Stimulated activated CD8-positive, alpha-beta memory T cell treated with anti-CD3 and anti-CD28 coated beads, Interleukin-12 subunit alpha, Interleukin-12 subunit beta, amount 100 ng/mL, for 1 hour (primary cell): ENCODE measurements around the gene P2RX1.

Experiments
- DNase-seq: peaks from one replicate; pipeline ENCODE4 v3.0.0-alpha.2; 2020; ENCODE audit warnings: low read depth

P2RX1 gene

DNA sequence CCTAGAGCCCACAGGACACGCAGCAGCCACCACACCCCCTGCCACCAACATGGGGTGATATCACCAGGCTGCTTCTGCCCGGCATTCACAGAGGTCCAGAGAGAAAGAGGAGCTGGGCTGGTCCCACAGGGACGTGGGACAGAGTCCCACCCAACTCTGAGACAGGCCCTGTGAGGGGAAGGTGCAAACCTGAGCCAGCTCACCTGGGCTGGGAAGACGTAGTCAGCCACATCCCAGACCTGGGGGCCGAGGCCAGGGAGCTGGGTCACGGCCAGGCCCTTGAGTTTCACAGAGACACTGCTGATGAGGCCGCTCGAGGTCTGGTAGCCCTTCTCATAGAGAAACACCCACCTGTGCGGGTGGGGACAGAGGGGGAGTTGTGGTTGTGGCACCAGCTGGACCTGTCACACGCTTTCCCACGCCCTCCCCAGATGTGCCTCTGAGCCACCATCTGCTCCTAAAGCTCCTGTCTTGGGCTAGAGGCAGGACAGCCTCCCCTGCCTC is 11.2 kb downstream of the P2RX1 start:
- DNase-seq: no peak

DNA sequence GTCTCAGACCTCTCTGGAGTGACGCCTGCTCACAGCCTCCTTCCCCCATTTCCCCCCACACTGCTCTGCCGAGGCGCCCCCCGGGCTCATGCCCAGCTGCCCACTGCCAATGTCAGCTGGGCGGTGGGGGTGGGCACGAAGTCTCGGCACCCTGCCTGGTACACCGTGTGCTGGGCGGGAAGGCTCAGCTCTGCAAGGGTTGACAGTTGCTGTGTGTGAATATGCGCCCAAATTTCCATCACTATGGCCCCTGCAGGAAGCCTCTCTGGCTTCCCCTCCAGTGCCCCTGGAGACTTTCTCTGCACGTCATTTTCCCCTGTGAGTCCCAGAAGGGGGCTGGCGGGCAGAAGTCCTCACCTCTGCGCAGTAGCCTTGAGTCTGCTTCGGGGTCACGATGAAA is 11.8 kb downstream of the P2RX1 start:
- DNase-seq: no peak

DNA sequence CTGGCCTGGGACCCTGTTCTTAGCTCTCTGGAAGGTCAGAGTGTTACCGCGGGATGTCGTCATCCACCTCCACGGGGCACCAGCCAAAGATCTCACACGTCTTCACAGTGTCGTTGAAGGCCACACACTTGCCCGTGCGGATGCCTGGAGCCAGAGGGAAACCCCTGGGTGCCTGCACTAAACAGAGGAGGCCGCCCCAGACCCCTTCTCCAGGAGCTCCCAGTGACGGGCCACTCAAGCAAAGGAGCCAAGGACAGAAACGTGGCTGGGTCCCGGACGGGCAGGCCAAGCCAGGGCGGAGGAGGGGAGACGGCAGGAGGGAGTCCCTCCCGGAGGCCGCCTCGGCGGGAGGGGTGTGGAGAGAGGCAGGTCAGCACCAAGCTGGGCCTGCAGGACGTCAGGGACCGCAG is 12.4 kb downstream of the P2RX1 start:
- no peak for DNase-seq

- no peak for DNase-seq
Observed at GRCh38 chr17:3903051-3903825, 13.0 kb downstream of the P2RX1 start.

DNA sequence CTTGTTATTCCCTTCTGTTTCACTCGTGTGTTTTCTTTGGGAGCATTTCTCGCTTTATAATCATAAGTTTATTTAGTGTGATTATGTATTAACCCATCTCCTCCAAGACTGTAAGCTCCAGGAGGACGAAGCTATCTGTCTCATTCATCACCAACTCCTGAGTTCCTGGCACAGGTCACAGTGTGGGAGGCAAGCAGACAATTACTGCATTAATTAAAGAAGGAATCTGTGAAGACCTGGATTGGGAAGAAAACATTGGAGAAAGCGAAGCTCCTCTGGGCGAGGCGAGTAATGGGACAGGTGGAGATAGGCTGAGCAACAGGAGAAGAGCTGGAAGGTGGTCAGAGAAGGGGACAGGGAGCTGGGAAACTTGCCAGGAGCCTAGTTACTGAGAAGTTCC is 15.6 kb downstream of the P2RX1 start:
- no peak for DNase-seq

DNA sequence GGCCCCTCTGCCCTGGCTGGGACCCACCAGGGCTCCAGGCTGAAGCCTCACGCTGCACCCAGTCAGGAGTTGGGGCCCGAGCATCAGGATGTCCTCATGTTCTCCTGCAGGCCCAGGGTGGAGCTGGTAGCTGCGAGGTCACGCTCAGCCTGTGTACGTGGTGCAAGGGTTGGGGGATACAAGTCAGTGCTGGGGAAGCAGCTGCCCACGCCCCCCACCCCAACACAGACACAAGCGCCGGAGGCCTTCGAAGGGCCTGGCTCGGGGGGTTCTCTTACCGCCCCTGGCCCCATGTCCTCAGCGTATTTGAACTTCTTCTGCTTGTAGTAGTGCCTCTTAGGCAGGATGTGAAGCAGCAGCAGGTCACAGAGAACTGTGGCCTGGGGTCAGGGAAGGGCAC is 18.5 kb downstream of the P2RX1 start:
- DNase-seq: no peak

DNA sequence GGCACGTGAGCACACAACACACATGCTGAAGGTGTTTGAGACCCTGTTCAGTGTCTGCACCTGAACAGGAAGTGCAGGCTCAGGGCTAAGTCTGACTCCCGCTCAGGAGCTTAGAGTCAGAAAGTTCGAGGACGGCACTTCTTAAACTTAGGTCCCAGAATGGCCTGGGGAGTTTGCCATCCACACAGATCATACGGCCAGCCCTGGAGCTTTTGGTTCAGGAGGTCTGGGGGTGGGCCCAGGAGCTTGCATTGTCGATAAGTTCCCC is 19.4 kb downstream of the P2RX1 start:
- DNase-seq: no peak

DNA sequence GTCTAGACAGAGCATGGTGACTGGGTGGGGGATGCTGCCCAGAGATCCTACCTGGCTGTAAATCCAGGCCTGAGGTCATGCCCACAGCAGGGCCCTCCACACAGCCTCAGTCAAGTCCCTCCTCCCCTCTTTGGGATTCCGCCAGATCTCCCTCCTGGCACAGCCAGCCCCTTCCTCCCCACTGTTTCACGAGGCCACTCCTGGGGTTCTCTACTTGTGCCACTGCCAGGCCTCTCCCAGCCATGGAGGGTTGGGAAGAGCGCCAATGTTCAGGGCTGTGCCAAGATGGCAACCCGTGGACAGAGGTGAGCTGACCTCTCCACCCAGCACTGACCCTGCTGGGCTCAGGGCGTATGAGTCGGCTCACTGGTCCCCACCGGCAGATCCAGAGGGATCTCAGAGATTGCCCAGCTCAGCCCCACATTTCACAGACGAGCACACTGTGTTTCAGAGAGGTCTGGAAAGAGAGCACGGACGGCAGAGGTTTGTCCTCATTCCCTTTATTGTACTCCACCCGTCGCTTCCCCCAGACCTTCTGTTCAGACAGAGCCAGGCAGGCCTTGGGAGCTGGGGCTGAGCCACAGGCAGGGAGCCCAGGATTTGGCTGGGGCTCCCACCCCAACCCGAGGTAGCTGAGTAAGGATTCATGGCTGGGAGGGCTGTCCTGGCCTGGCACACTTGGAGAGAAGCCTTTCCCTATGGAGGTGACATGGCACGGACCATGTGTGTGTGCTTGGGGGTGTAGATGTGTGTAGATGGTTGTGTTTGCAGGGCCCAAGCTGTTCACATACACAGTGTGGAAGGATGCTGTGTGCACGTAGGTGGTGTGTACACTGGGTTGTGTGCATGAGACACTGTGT is 19.9 kb downstream of the P2RX1 start:
- no peak for DNase-seq

GRCh38 chr17:3895354-3895753 is 20.9 kb downstream of the P2RX1 start:
- DNase-seq: no peak

DNA sequence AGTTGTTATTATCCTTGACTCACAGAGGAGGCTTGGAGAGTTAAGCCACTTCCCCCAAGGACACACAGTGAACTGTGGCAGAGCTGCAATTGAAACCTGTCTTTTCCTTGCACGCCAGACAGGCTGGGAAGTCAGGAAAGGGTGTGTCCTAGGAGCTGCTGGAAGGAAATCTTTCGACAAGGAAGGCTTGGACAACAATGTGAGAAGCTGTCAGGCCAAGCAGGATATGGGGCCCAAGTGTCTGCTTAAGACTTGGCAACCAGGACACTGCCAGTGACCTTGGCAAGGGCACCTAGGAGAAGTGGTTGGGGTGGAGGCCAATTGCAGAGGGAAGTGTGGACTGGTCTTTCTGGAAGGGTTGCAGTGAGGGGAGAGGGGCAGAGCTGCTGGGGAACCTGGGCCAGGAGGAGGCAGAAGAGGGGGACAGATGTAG is 21.3 kb downstream of the P2RX1 start:
- DNase-seq: no peak

GRCh38 chr17:3894188-3894587 is 22.1 kb downstream of the P2RX1 start:
- no peak for DNase-seq

DNA sequence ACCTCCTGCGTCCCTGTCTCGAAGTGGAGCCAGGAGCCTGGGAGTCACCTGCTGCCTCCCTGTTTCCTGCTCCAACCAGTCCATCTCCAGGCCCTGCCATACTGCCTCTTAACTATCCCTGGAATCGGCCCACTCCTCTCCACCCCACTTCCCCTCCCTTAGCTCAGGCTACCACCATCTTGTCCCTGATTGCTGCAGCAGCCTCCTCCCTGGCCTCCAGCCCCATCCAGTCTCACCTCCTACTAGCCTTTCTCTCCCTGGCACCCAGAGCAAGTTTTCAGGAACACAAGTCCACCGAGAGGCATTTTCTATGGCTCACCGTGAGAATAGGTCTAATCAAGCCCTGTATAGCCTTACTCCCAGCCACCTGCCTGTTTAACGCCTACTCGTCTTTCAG is 22.5 kb downstream of the P2RX1 start:
- no peak for DNase-seq

DNA sequence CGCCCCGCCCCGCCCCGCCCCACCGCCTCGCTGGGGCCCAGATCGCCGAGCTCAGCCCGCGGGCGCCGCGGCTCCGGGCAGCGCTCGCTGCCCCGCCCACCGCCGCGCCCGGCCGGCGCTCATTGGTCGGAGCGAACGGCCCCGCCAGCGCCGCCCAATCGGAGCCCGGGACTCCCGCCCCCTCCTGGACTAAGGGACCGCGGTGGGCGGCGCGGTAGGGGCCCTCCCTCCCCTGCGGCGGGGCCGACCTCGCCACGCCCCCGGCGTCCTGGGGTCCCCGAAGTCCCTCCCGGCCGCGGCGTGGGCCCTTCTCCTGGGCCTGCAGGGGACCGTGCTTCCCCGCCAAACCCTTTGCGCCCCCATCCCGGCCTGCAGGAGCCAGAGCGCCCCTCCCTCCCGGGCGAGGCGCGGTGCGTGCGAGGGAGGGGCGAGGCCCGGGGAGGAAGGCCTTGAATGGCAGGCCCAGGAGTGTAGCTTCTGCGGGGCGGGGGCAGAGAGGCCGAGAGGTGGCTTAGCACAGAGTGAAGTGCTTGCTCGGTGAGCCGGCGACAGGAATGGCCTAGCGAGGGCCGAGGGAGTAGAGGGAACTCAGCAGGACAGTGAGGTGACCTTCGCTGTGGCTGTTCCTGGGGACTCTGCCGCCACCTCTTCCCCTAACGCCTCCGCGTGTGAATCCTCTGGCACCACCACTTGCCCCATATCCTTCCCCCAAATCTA is 23.1 kb downstream of the P2RX1 start, which contains the start of gene CAMKK1:
TSS of gene CAMKK1 (minus strand) at position 51 of the 717 bp plus-strand sequence. CDS start 7,366 bp downstream, outside the sequence.
- peak; percentile 73 for DNase-seq

- DNase-seq: peak; percentile 50
Observed at GRCh38 chr17:3892095-3892998, 23.9 kb downstream of the P2RX1 start.

- DNase-seq: no peak
Observed at GRCh38 chr17:3891626-3892094, 24.6 kb downstream of the P2RX1 start.

DNA sequence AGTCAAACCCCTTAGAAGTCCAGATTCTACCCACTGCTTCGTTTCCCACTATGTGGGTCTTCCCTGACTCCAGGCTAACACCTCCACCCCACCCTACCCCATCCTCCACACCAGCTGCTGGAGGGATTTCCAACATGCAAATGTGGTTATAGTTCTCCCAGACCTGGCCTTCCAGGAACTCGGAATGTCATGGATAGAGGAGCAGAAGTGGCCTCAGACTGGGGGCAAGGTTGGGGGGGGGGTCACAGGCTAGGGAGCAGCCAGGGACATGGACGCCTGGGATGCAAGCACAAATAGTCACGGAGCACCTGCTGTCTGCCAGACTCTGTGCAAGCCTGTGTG is 25.4 kb downstream of the P2RX1 start:
- no peak for DNase-seq

DNA sequence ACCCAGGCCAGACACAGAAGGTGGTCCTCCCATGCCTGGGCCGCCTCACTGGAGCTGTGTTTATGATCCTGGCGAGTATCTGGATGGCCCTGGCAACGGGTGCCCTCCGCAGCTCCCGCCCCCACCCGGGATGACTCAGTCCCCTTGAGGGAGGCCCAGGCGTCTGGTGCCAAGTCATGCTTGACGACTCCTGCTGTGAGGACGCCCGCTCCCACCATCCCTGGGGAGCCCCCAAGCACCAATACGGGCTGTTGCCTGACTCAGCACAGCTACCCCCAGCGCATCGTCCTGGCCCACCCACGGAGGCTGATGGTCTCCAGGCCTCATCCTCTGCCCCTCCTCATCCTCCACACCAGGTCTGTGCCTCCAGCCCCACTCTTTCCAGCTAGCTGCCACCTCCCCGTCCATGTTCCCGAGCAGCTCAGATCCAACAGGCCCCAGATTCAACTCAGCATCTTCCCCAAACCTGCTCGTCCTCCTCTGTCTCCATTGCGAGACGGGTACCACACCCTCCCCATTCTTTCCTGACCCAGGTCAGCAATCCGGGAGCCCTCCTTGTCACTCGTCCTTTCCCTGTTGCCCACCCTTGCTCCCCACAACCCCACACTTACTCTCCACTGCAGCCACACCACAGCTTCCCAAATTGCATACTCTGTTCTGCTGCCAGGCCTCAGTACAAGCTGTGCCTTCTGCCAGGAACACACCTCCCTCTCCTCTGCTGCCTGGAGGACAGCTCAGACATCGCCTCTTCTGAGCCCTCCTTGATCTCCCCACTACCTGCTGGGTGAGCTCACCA is 26.0 kb downstream of the P2RX1 start:
- DNase-seq: no peak

DNA sequence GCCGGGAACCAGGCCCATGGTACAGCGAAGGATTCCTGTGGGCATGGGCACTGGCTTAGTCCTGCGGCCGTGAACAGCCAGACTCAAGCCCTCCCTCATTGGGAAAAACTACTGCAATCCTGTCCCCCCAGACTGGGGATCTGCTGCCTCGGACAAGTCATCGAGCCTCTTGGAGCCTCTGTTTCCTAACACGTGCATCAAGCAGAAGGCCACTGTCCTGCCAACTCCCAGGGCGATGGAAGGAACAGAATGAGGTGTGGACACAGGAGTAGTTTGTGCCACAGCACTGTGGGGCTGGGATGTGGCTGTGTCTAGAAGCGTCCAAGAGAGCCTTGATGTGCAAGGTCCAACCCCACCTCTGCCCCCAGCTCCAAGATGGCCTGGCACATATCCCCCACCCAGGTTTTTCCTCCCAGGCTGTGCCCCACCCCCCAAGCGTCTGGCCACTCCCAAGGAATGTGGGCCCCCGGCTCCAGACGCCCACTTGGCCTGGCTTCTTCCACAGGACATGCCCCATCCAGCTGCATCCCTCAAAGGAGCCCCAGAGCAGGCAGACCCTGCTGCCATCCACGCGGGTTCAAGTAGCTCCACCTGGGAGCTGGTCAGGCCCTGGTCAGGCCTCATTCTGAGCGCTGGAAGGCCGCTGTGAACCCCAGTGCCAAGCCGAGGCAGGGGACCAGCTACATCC is 26.8 kb downstream of the P2RX1 start:
- no peak for DNase-seq

DNA sequence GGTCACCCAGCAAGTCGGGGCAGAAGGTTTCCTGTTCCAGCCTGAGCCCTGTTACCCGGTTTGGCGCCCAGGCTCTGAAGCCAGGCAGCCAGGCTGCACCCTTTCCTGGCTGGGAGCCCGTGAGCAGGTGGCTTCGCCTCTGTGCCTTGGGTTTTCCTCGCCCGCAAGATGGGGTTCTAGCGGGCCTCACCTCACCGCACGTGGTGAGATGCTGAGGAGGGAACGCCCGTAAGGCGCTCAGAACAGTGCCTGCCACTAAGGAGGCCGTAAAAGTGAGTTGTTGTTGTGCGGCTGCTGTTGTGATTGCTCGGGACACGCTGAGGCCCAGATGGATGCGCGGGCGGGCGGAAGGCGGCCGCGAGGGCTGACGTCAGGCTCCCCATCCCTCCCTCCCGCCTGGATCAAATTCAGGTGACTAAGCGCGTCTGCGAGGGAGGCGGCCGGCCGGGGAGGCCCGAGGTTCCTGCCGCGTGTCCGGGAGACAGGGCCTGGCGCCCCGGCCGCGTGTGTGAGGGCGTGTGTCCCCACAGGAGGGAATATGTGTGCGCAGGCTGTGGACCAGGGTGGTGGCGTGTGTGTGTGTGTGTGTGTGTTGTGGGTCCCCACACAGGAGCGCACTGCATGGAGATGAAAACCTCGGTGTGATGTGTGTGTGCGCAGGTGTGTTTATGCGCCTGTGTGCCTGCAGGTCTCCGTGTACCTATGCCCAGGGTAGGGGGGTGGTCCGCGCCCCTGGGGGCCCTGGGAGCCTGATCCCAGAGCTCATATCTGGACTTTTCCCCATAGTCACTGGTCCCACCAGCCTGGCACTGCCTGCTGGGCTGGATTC is 27.7 kb downstream of the P2RX1 start:
- no peak for DNase-seq
